ENCODE data around the gene GTF2IRD1. TPM values are rescaled to one million over a fixed set of nuclear protein-coding genes. Genes with fewer than 3 reads are reported as not detected.
A peak's percentile ranks its signal among the peaks of the same experiment; 100 is the strongest.

Gene GTF2IRD1
- total RNA-seq, 1 experiment from 2014 or later: 42.9 TPM

DNA sequence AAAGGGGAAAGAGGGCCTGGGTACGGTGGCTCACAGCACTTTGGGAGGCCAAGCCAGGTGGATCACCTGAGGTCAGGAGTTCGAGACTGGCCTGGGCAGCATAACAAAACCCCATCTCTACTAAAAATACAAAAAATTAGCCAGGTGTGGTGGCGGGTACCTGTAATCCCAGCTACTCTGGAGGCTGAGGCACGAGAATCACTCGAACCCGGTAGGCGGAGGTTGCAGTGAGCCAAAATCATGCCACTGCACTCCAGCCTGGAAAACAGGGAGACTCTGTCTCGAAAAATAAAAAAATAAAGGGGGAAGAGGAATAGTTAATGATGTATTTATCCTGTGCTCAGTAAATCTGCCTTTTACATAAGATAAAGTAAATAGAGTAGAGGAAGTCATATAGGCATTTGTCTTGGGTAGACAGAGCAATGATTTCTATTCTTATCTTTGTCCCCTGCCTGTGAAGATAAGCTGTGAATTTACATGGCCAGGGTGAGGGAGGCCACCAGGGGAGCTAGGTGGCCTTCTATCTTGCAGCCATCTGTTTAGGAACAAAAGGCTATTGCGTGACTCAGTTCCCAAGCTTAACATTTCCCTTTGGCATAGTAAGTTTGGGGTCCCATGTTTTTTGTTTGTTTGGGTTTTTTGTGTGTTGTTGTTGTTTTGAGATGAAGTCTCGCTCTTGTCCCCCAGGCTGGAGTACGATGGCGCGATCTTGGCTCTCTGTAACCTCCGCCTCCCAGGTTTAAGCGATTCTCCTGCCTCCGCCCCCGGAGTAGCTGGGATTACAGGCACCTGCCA is 130.7 kb downstream of the GTF2IRD1 start (continued):
- no peak for TF ChIP-seq ZNF281 (CRISPR knock-in tag; IDR thresholded peaks at IDR 0.05)
- TF ChIP-seq, protein P1, sequence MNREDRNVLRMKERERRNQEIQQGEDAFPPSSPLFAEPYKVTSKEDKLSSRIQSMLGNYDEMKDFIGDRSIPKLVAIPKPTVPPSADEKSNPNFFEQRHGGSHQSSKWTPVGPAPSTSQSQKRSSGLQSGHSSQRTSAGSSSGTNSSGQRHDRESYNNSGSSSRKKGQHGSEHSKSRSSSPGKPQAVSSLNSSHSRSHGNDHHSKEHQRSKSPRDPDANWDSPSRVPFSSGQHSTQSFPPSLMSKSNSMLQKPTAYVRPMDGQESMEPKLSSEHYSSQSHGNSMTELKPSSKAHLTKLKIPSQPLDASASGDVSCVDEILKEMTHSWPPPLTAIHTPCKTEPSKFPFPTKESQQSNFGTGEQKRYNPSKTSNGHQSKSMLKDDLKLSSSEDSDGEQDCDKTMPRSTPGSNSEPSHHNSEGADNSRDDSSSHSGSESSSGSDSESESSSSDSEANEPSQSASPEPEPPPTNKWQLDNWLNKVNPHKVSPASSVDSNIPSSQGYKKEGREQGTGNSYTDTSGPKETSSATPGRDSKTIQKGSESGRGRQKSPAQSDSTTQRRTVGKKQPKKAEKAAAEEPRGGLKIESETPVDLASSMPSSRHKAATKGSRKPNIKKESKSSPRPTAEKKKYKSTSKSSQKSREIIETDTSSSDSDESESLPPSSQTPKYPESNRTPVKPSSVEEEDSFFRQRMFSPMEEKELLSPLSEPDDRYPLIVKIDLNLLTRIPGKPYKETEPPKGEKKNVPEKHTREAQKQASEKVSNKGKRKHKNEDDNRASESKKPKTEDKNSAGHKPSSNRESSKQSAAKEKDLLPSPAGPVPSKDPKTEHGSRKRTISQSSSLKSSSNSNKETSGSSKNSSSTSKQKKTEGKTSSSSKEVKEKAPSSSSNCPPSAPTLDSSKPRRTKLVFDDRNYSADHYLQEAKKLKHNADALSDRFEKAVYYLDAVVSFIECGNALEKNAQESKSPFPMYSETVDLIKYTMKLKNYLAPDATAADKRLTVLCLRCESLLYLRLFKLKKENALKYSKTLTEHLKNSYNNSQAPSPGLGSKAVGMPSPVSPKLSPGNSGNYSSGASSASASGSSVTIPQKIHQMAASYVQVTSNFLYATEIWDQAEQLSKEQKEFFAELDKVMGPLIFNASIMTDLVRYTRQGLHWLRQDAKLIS (CRISPR knock-in tag; IDR thresholded peaks at IDR 0.05; ENCODE audit: borderline replicate concordance): no peak
- TF ChIP-seq CREB1 (CRISPR knock-in tag; IDR thresholded peaks at IDR 0.05): no peak

GRCh38 chr7:74585844-74586243 is 132.1 kb downstream of the GTF2IRD1 start:
- Mint-ChIP-seq H3K27me3 (ENCODE audit: low read depth) (no peaks in the 10 kb centered on the region), H3K27ac (peak overlapping the region; percentile 93), H3K36me3 (peaks cover 8% of the 10 kb centered on the region), H3K4me3 (no peak overlapping the region), H3K9me3 (no peaks in the 10 kb centered on the region), H3K4me1 (peaks cover 25% of the 10 kb centered on the region)
- no peak for DNase-seq (ENCODE audit: low spot score)
- ChIA-PET CTCF (interaction anchor here (1.9 kb wide), 1 partner anchor 180 kb away, joined by 6 read pairs; no protein-coding TSS in a partner anchor), POLR2A (no interaction called here)
- no peak for ATAC-seq
- TF ChIP-seq PREB (CRISPR knock-in tag; IDR thresholded peaks at IDR 0.05; ENCODE audit: borderline replicate concordance) (no peak), ETV6 (CRISPR knock-in tag; IDR thresholded peaks at IDR 0.05) (no peak), GRHL2 (CRISPR knock-in tag; IDR thresholded peaks at IDR 0.05; ENCODE audit: insufficient replicate concordance, severe bottlenecking) (no peak), IRF2 (CRISPR knock-in tag; IDR thresholded peaks at IDR 0.05; ENCODE audit: borderline replicate concordance, low read depth) (no peak), EMX1 (CRISPR knock-in tag; IDR thresholded peaks at IDR 0.05) (no peak), CTCF (IDR thresholded peaks at IDR 0.05) (no peak), OVOL2 (CRISPR knock-in tag; IDR thresholded peaks at IDR 0.05; ENCODE audit: borderline replicate concordance) (no peak), ZNF423 (CRISPR knock-in tag; IDR thresholded peaks at IDR 0.05) (no peak), IRF1 (CRISPR knock-in tag; IDR thresholded peaks at IDR 0.05) (no peak), MLX (CRISPR knock-in tag; IDR thresholded peaks at IDR 0.05) (no peak), ZNF219 (CRISPR knock-in tag; IDR thresholded peaks at IDR 0.05; ENCODE audit: borderline replicate concordance) (no peak), GTF2I (CRISPR knock-in tag; conservative IDR thresholded peaks at IDR 0.05) (no peak), TEAD4 (CRISPR knock-in tag; IDR thresholded peaks at IDR 0.05) (no peak), ATF2 (CRISPR knock-in tag; IDR thresholded peaks at IDR 0.05; ENCODE audit: borderline replicate concordance, low read depth) (no peak)
- TF ChIP-seq, protein P2, sequence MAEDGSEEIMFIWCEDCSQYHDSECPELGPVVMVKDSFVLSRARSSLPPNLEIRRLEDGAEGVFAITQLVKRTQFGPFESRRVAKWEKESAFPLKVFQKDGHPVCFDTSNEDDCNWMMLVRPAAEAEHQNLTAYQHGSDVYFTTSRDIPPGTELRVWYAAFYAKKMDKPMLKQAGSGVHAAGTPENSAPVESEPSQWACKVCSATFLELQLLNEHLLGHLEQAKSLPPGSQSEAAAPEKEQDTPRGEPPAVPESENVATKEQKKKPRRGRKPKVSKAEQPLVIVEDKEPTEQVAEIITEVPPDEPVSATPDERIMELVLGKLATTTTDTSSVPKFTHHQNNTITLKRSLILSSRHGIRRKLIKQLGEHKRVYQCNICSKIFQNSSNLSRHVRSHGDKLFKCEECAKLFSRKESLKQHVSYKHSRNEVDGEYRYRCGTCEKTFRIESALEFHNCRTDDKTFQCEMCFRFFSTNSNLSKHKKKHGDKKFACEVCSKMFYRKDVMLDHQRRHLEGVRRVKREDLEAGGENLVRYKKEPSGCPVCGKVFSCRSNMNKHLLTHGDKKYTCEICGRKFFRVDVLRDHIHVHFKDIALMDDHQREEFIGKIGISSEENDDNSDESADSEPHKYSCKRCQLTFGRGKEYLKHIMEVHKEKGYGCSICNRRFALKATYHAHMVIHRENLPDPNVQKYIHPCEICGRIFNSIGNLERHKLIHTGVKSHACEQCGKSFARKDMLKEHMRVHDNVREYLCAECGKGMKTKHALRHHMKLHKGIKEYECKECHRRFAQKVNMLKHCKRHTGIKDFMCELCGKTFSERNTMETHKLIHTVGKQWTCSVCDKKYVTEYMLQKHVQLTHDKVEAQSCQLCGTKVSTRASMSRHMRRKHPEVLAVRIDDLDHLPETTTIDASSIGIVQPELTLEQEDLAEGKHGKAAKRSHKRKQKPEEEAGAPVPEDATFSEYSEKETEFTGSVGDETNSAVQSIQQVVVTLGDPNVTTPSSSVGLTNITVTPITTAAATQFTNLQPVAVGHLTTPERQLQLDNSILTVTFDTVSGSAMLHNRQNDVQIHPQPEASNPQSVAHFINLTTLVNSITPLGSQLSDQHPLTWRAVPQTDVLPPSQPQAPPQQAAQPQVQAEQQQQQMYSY (CRISPR knock-in tag; IDR thresholded peaks at IDR 0.05): no peak
